ENCODE results near the gene GPR87.

GPR87 gene

DNA sequence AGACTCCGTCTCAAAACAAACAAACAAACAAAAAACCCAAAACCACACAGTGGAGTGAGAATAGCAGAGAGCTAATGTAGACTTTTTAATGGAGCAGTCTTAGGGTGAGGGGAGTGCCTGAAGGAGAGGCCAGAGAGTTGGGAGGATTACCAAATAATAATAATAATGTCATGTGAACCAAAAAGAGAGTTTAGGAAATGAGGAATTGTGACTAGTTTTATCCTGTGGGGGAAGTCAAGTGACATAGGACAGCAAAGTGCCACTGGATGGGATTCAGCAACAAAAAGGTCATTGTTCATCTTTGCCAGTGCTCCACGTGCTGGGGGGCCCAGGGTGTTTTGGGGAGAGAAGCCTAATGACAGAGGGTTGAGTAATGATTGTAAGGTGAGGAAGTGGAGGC is 12.9 kb downstream of the GPR87 start:
- Histone ChIP-seq H3K27me3 (no peaks in the 10 kb centered on the region), H3K4me3 (no peak overlapping the region), H3K9me3 (no peaks in the 10 kb centered on the region), H3K36me3 (no peaks in the 10 kb centered on the region), H3K4me1 (peaks cover 0 to 5% (median 2%) of the 10 kb centered on the region in 4 donors), H3K27ac (no peak overlapping the region)
- intact Hi-C loops (cut with DNase I; ENCODE audit: low total_unique reads) = no loop called here
- no peak for TF ChIP-seq CTCF (IDR thresholded peaks at IDR 0.05)
- DNase-seq = no peak

- intact Hi-C loops (cut with DNase I; ENCODE audit: low total_unique reads) = no loop called here
- DNase-seq = no peak
Observed at GRCh38 chr3:151301787-151302186, 14.8 kb downstream of the GPR87 start.

DNA sequence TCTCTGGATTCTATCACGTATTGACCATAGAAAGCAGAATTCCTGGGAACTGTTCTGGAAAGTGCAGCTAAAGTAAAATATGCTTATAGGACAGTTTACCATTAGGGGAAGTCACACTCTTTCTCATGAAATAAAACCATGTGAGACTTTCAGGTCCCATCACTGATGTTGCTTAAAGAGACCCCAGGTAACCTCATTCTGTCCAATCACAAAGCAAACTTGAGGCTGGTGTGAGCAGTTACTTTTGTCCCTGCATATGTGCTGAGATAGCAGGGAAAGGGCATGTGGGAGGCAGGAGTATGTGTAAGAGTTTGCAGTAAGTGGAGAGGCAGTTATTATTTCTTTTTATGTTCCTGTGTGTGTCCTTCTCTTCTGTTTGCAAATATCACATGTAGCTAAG is 16.1 kb downstream of the GPR87 start:
- no peak for DNase-seq
- TF ChIP-seq CTCF (IDR thresholded peaks at IDR 0.05) = no peak
- Histone ChIP-seq H3K4me1 (peaks cover 0 to 3% (median 0%) of the 10 kb centered on the region in 4 donors), H3K27ac (no peak overlapping the region), H3K4me3 (no peak overlapping the region), H3K9me3 (no peaks in the 10 kb centered on the region), H3K27me3 (no peaks in the 10 kb centered on the region), H3K36me3 (no peaks in the 10 kb centered on the region)
- intact Hi-C loops (cut with DNase I; ENCODE audit: low total_unique reads) = no loop called here

More at GRCh38 chr3:151301787-151302186, 14.8 kb downstream of the GPR87 start:
- Histone ChIP-seq H3K27ac (no peak overlapping the region), H3K9me3 (no peaks in the 10 kb centered on the region), H3K4me3 (no peak overlapping the region), H3K27me3 (no peaks in the 10 kb centered on the region), H3K4me1 (peaks cover 0 to 5% (median 2%) of the 10 kb centered on the region in 4 donors), H3K36me3 (no peaks in the 10 kb centered on the region)
- TF ChIP-seq CTCF (IDR thresholded peaks at IDR 0.05) = no peak

GRCh38 chr3:151299006-151299405 is 17.6 kb downstream of the GPR87 start:
- DNase-seq = no peak
- no peak overlapping the region for H3K27ac ChIP-seq
- intact Hi-C loops (cut with DNase I; ENCODE audit: low total_unique reads) = no loop called here
- no peaks in the 10 kb centered on the region for H3K36me3 ChIP-seq
- no peak overlapping the region for H3K4me3 ChIP-seq
- no peaks in the 10 kb centered on the region for H3K27me3 ChIP-seq
- H3K9me3 ChIP-seq = no peaks in the 10 kb centered on the region
- no peak for TF ChIP-seq CTCF (IDR thresholded peaks at IDR 0.05)
- no peaks in the 10 kb centered on the region for H3K4me1 ChIP-seq

- H3K4me1 ChIP-seq = no peaks in the 10 kb centered on the region
- H3K27me3 ChIP-seq = no peaks in the 10 kb centered on the region
- intact Hi-C loops (cut with DNase I; ENCODE audit: low total_unique reads) = no loop called here
- no peak overlapping the region for H3K27ac ChIP-seq
- no peak overlapping the region for H3K4me3 ChIP-seq
- DNase-seq = no peak
- H3K9me3 ChIP-seq = no peaks in the 10 kb centered on the region
- TF ChIP-seq CTCF (IDR thresholded peaks at IDR 0.05) = no peak
- H3K36me3 ChIP-seq = no peaks in the 10 kb centered on the region
Observed at GRCh38 chr3:151297429-151297828, 19.2 kb downstream of the GPR87 start.

DNA sequence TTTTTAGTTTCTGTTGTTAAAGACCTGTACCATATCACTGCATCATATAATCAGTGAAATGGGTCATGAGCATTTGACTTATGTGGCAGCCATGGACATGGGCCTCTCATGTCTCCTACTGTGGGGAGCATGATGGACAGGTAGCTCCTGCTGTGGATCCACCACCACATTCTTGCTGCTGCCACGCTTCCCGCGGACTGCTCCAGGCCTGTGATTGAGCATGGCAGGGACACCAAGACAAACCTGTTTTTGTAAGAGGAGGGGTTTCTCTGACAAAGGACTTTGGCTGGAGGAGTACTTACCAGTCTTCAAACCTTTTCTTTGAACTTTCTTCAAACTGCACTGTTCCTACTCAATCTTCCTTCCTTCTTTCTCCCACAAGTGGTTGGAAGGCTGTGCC is 20.4 kb downstream of the GPR87 start:
- Histone ChIP-seq H3K27ac (no peak overlapping the region), H3K4me1 (no peaks in the 10 kb centered on the region), H3K36me3 (no peaks in the 10 kb centered on the region), H3K4me3 (no peak overlapping the region), H3K27me3 (no peaks in the 10 kb centered on the region), H3K9me3 (no peaks in the 10 kb centered on the region)
- no peak for TF ChIP-seq CTCF (IDR thresholded peaks at IDR 0.05)
- intact Hi-C loops (cut with DNase I; ENCODE audit: low total_unique reads) = no loop called here
- no peak for DNase-seq
